ENCODE data around the gene ABHD14A. TPM values are rescaled to one million over a fixed set of nuclear protein-coding genes. Genes with fewer than 3 reads are reported as not detected.

ABHD14A gene
- total RNA-seq, 1 donor from 2014 or later, result 12.2 TPM

- Mint-ChIP-seq H3K4me1 (ENCODE audit: unreplicated experiment) (peaks cover 17% of the 10 kb centered on the region), H3K4me3 (ENCODE audit: unreplicated experiment) (no peak overlapping the region), H3K27me3 (ENCODE audit: unreplicated experiment) (no peaks in the 10 kb centered on the region), H3K36me3 (ENCODE audit: unreplicated experiment) (no peaks in the 10 kb centered on the region), H3K27ac (ENCODE audit: unreplicated experiment) (no peak overlapping the region), H3K9me3 (ENCODE audit: unreplicated experiment) (no peaks in the 10 kb centered on the region)
- TF ChIP-seq, protein P1, sequence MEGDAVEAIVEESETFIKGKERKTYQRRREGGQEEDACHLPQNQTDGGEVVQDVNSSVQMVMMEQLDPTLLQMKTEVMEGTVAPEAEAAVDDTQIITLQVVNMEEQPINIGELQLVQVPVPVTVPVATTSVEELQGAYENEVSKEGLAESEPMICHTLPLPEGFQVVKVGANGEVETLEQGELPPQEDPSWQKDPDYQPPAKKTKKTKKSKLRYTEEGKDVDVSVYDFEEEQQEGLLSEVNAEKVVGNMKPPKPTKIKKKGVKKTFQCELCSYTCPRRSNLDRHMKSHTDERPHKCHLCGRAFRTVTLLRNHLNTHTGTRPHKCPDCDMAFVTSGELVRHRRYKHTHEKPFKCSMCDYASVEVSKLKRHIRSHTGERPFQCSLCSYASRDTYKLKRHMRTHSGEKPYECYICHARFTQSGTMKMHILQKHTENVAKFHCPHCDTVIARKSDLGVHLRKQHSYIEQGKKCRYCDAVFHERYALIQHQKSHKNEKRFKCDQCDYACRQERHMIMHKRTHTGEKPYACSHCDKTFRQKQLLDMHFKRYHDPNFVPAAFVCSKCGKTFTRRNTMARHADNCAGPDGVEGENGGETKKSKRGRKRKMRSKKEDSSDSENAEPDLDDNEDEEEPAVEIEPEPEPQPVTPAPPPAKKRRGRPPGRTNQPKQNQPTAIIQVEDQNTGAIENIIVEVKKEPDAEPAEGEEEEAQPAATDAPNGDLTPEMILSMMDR (IDR thresholded peaks at IDR 0.05), result no peak
- DNase-seq (ENCODE audit: extremely low spot score, unreplicated experiment), result no peak
Measured at GRCh38 chr3:52029535-52029934, 54.7 kb downstream of the ABHD14A start.

Other genes starting within 250 kb of the ABHD14A start
- gene IQCF6, start 195.8 kb upstream of the ABHD14A start, total RNA-seq, result not detected in 2 replicates
- gene IQCF2, start 113.4 kb upstream of the ABHD14A start, total RNA-seq, result not detected in 2 replicates
- gene IQCF5, start 99.5 kb upstream of the ABHD14A start, total RNA-seq, result not detected in 2 replicates
- not detected in 2 replicates for gene IQCF1, start 71.7 kb upstream of the ABHD14A start, total RNA-seq
- gene RRP9, start 33.2 kb upstream of the ABHD14A start, total RNA-seq, result 20.7 and 22.8 TPM in 2 replicates
- gene PARP3, start 32.7 kb upstream of the ABHD14A start, total RNA-seq, result 12.4 and 13.4 TPM in 2 replicates
- not detected in 2 replicates for gene GPR62, start 19.7 kb upstream of the ABHD14A start, total RNA-seq
- 47.5 and 50.8 TPM in 2 replicates for gene PCBP4, start 7.6 kb upstream of the ABHD14A start, total RNA-seq
- gene ABHD14B, start 1.0 kb upstream of the ABHD14A start, total RNA-seq, result 42.7 and 45.2 TPM in 2 replicates
- 31.0 and 40.1 TPM in 2 replicates for gene ACY1, start 8.5 kb downstream of the ABHD14A start, total RNA-seq
- gene RPL29, start 20.8 kb downstream of the ABHD14A start, total RNA-seq, result 881 and 957 TPM in 2 replicates
- gene DUSP7, start 81.5 kb downstream of the ABHD14A start, total RNA-seq, result 19.4 and 21.2 TPM in 2 replicates
- gene POC1A, start 179.4 kb downstream of the ABHD14A start, total RNA-seq, result 4.9 and 5.1 TPM in 2 replicates
- 34.8 and 36.2 TPM in 2 replicates for gene ALAS1, start 223.1 kb downstream of the ABHD14A start, total RNA-seq

Measured in osteocyte (in vitro differentiated cells).